Endometrium (tissue), 2 donors: Measurements from ENCODE around the gene KCNJ4.

ENCODE experiments used
- FAIRE-seq: peaks from 2 replicates; lab custom pipeline; 2012; peaks lifted over from hg19 to GRCh38; lab: Jason Lieb, UNC
- donor health status: control.
- donor health status: control.

KCNJ4 gene

GRCh38 chr22:38452373-38453065, 2.5 kb downstream of the KCNJ4 start:
- FAIRE-seq = no peak

- no peak for FAIRE-seq
Observed at GRCh38 chr22:38451864-38452263, 3.1 kb downstream of the KCNJ4 start.

- no peak for FAIRE-seq
Observed at GRCh38 chr22:38451404-38451803, 3.6 kb downstream of the KCNJ4 start.

- no peak for FAIRE-seq
Observed at GRCh38 chr22:38450234-38450797, 4.7 kb downstream of the KCNJ4 start.

- no peak for FAIRE-seq
Observed at GRCh38 chr22:38449776-38450175, 5.2 kb downstream of the KCNJ4 start.

GRCh38 chr22:38448945-38449745, 5.9 kb downstream of the KCNJ4 start:
- FAIRE-seq = no peak

- no peak for FAIRE-seq
Observed at GRCh38 chr22:38446018-38446601, 8.9 kb downstream of the KCNJ4 start.

GRCh38 chr22:38444783-38445182, 10.2 kb downstream of the KCNJ4 start:
- FAIRE-seq = no peak

GRCh38 chr22:38443628-38444521, 11.1 kb downstream of the KCNJ4 start:
- no peak for FAIRE-seq

GRCh38 chr22:38442967-38443627, 11.9 kb downstream of the KCNJ4 start:
- FAIRE-seq = no peak

GRCh38 chr22:38441620-38442287, 13.2 kb downstream of the KCNJ4 start:
- FAIRE-seq = no peak

GRCh38 chr22:38440747-38441350, 14.2 kb downstream of the KCNJ4 start:
- FAIRE-seq = no peak

GRCh38 chr22:38437416-38437815, 17.6 kb downstream of the KCNJ4 start:
- no peak for FAIRE-seq

GRCh38 chr22:38436629-38437395, 18.2 kb downstream of the KCNJ4 start:
- FAIRE-seq = no peak

GRCh38 chr22:38435965-38436364, 19.0 kb downstream of the KCNJ4 start:
- FAIRE-seq = no peak

- no peak for FAIRE-seq
Observed at GRCh38 chr22:38435010-38435409, 20.0 kb downstream of the KCNJ4 start.

- no peak for FAIRE-seq
Observed at GRCh38 chr22:38433871-38434270, 21.1 kb downstream of the KCNJ4 start.

GRCh38 chr22:38432264-38432663, 22.7 kb downstream of the KCNJ4 start:
- FAIRE-seq = no peak

GRCh38 chr22:38431266-38432010, 23.6 kb downstream of the KCNJ4 start:
- FAIRE-seq = no peak
